Right cardiac atrium (tissue), 5 donors: Measurements from ENCODE around the gene ASAP3. TPM values are rescaled to one million over a fixed set of nuclear protein-coding genes. Genes with fewer than 3 reads are reported as not detected.
A peak's percentile ranks its signal among the peaks of the same experiment; 100 is the strongest.

ENCODE experiments used
- ATAC-seq, 2 donors: fragments of 200-7000 bp; cut with Tn5 transposase; one replicate each; pipeline versions ENCODE4 v1.8.0 to v1.9.1; 2020; ENCODE audit warnings: moderate library complexity in 2 of 2, mild to moderate bottlenecking in 1 of 2
- DNase-seq, 3 donors: peaks; one replicate each; pipeline ENCODE4 v3.0.0-alpha.2; 2020
- H3K27ac ChIP-seq: one replicate; pipeline ENCODE4 v1.5.1; 2013; ENCODE audit warnings: mild to moderate bottlenecking, low read length, control low read depth, moderate library complexity
- H3K27me3 ChIP-seq: one replicate; pipeline ENCODE4 v1.6.1; 2013; ENCODE audit not compliant: control insufficient read depth, insufficient read depth
- H3K4me1 ChIP-seq: one replicate; pipeline ENCODE4 v1.6.1; 2013; ENCODE audit warnings: low read length; ENCODE audit not compliant: control insufficient read depth, insufficient read depth
- H3K4me3 ChIP-seq: one replicate; pipeline ENCODE4 v1.5.1; 2013; ENCODE audit warnings: low read length, control low read depth
- H3K9me3 ChIP-seq: one replicate; pipeline ENCODE4 v1.6.1; 2013; ENCODE audit warnings: low read length; ENCODE audit not compliant: control insufficient read depth
- WGBS: extraction: QIAGEN DNeasy Blood & Tissue Kit; methylation state at CpG from one replicate; pipeline ENCODE4 v1.1.7; 2013; 5-methylcytosine and 5-hydroxymethylcytosine counted together
- intact Hi-C, 4 donors: fragments of 100-400 bp; cut with DNase I; formaldehyde crosslinking; loops; one replicate each; pipeline versions ENCODE4 v1.11.0 to v1.14.0; 2022 to 2023
- polyA plus RNA-seq: library from polyadenylated mRNA; stranded (reverse); fragments of 200-250 nt; gene quantifications from one replicate; pipeline ENCODE4 v1.2.3, GENCODE V29; 2013
- total RNA-seq, 4 donors: library from RNA; stranded (reverse); fragmentation: NEBNext Ultra II Directional; extraction: Animal tissue kit (Norgen Biotek cat#: 25700); gene quantifications; one replicate each; pipeline ENCODE4 v1.2.1, GENCODE V29; 2021
- donor health status: healthy with polysubstance abuse.
- donor health status: DM: no; HTN: yes; CAD: no.
- donor health status: DM: no; HTN: no; CAD: no.
- donor health status: DM: no; HTN: yes; CAD: no; lungs with severe emphysema.
- donor health status: DM: yes; HTN: yes; CAD: no.

The ASAP3 gene
- total and polyA plus RNA-seq, 5 donors = 31.4 to 45.2 (median 34.2) TPM

- Histone ChIP-seq H3K9me3 (no peaks in the 10 kb centered on the region), H3K27me3 (no peaks in the 10 kb centered on the region), H3K4me3 (no peak overlapping the region), H3K4me1 (no peaks in the 10 kb centered on the region), H3K27ac (no peak overlapping the region)
- ATAC-seq (no peak), DNase-seq (peak in 1 of 3 donors; percentile 18)
- intact Hi-C loops = no loop called here
- 47% methylated on average over 5 of the region's 5 CpGs for WGBS
These were observed 5.9 kb upstream of the ASAP3 start for GRCh38 chr1:23489842-23490241.

- ATAC-seq = no peak
- Histone ChIP-seq H3K4me3 (peak overlapping the region; percentile 99), H3K9me3 (no peaks in the 10 kb centered on the region), H3K27ac (no peak overlapping the region), H3K27me3 (no peaks in the 10 kb centered on the region), H3K4me1 (peaks cover 12% of the 10 kb centered on the region)
- WGBS = 43% methylated on average over 7 of the region's 7 CpGs
- DNase-seq = no peak
- intact Hi-C loops = no loop called here
These were observed 988 bp upstream of the ASAP3 start for GRCh38 chr1:23485002-23485332.

- intact Hi-C loops = no loop called here
- Histone ChIP-seq H3K9me3 (no peaks in the 10 kb centered on the region), H3K27ac (peak overlapping the region; percentile 95), H3K27me3 (no peaks in the 10 kb centered on the region), H3K4me3 (peak overlapping the region; percentile 99), H3K4me1 (peaks cover 12% of the 10 kb centered on the region)
- ATAC-seq = peak; percentile 95
- peak; percentile 97 to 99 (median 98) for DNase-seq
- 5% methylated on average over 54 of the region's 54 CpGs for WGBS
These were observed 448 bp upstream of the ASAP3 start for GRCh38 chr1:23484253-23485001.

GRCh38 chr1:23481904-23482303, 2.1 kb downstream of the ASAP3 start:
- no peak for ATAC-seq
- H3K4me1 ChIP-seq = peaks cover 17% of the 10 kb centered on the region
- H3K4me3 ChIP-seq = no peak overlapping the region
- H3K27me3 ChIP-seq = no peaks in the 10 kb centered on the region
- no peaks in the 10 kb centered on the region for H3K9me3 ChIP-seq
- intact Hi-C loops = no loop called here
- WGBS = 93% methylated on average over 6 of the region's 6 CpGs
- DNase-seq = no peak
- peak overlapping the region; percentile 38 for H3K27ac ChIP-seq

GRCh38 chr1:23481026-23481597, 2.9 kb downstream of the ASAP3 start:
- Histone ChIP-seq H3K4me3 (no peak overlapping the region), H3K9me3 (no peaks in the 10 kb centered on the region), H3K27me3 (no peaks in the 10 kb centered on the region), H3K4me1 (peaks cover 17% of the 10 kb centered on the region), H3K27ac (peak overlapping the region; percentile 38)
- DNase-seq (no peak), ATAC-seq (no peak)
- intact Hi-C loops = no loop called here
- WGBS = 80% methylated on average over 7 of the region's 7 CpGs

- ATAC-seq (no peak), DNase-seq (no peak)
- H3K27ac ChIP-seq = peak overlapping the region; percentile 66
- no peaks in the 10 kb centered on the region for H3K27me3 ChIP-seq
- H3K9me3 ChIP-seq = no peaks in the 10 kb centered on the region
- no peak overlapping the region for H3K4me3 ChIP-seq
- H3K4me1 ChIP-seq = peaks cover 17% of the 10 kb centered on the region
- WGBS = 88% methylated on average over 4 of the region's 4 CpGs
- intact Hi-C loops = no loop called here
These were observed 3.6 kb downstream of the ASAP3 start for GRCh38 chr1:23480187-23481025.

GRCh38 chr1:23479666-23479941, 4.4 kb downstream of the ASAP3 start:
- whole genome bisulfite sequencing = 82% methylated on average over 2 of the region's 2 CpGs
- no peaks in the 10 kb centered on the region for H3K27me3 ChIP-seq
- intact Hi-C loops = no loop called here
- H3K27ac ChIP-seq = no peak overlapping the region
- H3K4me1 ChIP-seq = peaks cover 17% of the 10 kb centered on the region
- ATAC-seq = no peak
- no peaks in the 10 kb centered on the region for H3K9me3 ChIP-seq
- DNase-seq = no peak
- no peak overlapping the region for H3K4me3 ChIP-seq

GRCh38 chr1:23478896-23479665, 4.9 kb downstream of the ASAP3 start:
- Histone ChIP-seq H3K4me3 (no peak overlapping the region), H3K27me3 (no peaks in the 10 kb centered on the region), H3K27ac (peak overlapping the region; percentile 91), H3K9me3 (no peaks in the 10 kb centered on the region), H3K4me1 (peaks cover 17% of the 10 kb centered on the region)
- 27% methylated on average over 9 of the region's 9 CpGs for WGBS
- ATAC-seq (peak; percentile 87 to 88), DNase-seq (peak; percentile 87 to 92 (median 92))
- intact Hi-C loops = no loop called here

GRCh38 chr1:23477359-23478144, 6.4 kb downstream of the ASAP3 start:
- ATAC-seq (no peak), DNase-seq (no peak)
- H3K4me3 ChIP-seq = no peak overlapping the region
- H3K9me3 ChIP-seq = no peaks in the 10 kb centered on the region
- no peaks in the 10 kb centered on the region for H3K27me3 ChIP-seq
- peaks cover 15% of the 10 kb centered on the region for H3K4me1 ChIP-seq
- no peak overlapping the region for H3K27ac ChIP-seq
- 89% methylated on average over 10 of the region's 10 CpGs for WGBS
- intact Hi-C loops = no loop called here

- intact Hi-C loops = no loop called here
- DNase-seq (no peak), ATAC-seq (no peak)
- no peak overlapping the region for H3K27ac ChIP-seq
- H3K4me1 ChIP-seq = peaks cover 15% of the 10 kb centered on the region
- H3K27me3 ChIP-seq = no peaks in the 10 kb centered on the region
- H3K9me3 ChIP-seq = no peaks in the 10 kb centered on the region
- no peak overlapping the region for H3K4me3 ChIP-seq
- WGBS = 74% methylated on average over 3 of the region's 3 CpGs
These were observed 8.3 kb downstream of the ASAP3 start for GRCh38 chr1:23475641-23476040.
